ENCODE results near the gene MDFI. TPM values are rescaled to one million over a fixed set of nuclear protein-coding genes. Genes with fewer than 3 reads are reported as not detected.
A peak's percentile ranks its signal among the peaks of the same experiment; 100 is the strongest.

MDFI gene
- total RNA-seq, 1 donor from 2014 or later: not detected

DNA sequence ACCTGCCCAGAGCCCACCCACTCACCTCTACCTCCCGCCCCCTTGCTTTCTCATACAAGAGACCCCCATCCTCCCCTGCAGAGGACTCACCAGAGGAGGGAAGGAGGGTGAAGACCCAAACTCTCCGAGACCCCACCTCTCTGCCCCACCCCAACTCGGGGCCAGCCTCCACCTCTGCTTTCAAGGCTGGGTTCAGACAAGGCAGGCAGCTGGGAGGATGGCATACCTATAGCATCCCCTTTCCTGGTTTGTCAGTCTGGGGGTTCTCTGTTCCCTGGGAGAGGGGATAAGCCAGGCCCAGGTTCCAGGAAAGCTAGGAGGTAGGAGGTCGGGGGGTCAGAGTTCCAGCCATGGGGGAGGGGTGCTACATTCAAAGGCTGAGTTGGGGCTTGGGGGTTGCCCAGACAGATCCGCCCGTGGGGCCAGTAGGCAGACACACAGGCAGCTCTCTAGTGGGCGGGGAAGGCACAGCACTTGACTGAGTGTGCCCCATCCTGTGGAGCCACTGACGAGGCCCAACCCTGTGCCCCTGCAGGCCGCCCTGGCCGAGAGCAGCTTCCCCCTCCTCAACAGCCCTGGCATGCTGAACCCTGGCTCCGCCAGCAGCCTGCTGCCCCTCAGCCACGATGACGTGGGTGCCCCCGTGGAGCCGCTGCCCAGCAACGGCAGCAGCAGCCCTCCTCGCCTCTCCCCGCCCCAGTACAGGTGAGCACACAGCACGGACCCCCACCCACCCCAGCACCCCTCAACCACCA, 40.8 kb upstream of the MDFI start:
- H3K27ac Mint-ChIP-seq: no peak overlapping the region
- no peaks in the 10 kb centered on the region for H3K4me1 Mint-ChIP-seq (ENCODE audit: low read depth)
- no peaks in the 10 kb centered on the region for H3K9me3 Mint-ChIP-seq

DNA sequence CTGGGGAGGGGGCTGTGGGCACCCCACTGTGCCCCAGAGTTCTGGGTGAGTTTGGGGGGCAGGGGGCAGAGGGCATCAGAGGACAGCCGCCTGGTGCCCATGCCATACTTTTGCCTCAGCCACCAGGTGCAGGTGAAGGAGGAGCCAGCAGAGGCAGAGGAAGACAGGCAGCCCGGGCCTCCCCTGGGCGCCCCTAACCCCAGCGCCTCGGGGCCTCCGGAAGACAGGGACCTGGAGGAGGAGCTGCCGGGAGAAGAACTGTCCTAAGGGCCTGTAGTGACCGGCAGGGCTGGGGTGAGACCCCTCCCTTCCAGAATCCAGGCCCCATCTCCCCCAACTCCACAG, 39.6 kb upstream of the MDFI start:
- H3K4me3 Mint-ChIP-seq (ENCODE audit: low read depth): no peak overlapping the region
- DNase-seq (ENCODE audit: low spot score): no peak
- no peak overlapping the region for H3K27ac Mint-ChIP-seq
- H3K36me3 Mint-ChIP-seq (ENCODE audit: low read depth): no peaks in the 10 kb centered on the region
- no peaks in the 10 kb centered on the region for H3K9me3 Mint-ChIP-seq
- peaks cover 4% of the 10 kb centered on the region for H3K4me1 Mint-ChIP-seq (ENCODE audit: low read depth)
- peaks cover 2% of the 10 kb centered on the region for H3K27me3 Mint-ChIP-seq (ENCODE audit: low read depth)
- intact Hi-C loops (cut with micrococcal nuclease): no loop called here

More for the DNA sequence above, 40.8 kb upstream of the MDFI start:
- Mint-ChIP-seq H3K27me3 (ENCODE audit: low read depth) (no peaks in the 10 kb centered on the region), H3K4me3 (ENCODE audit: low read depth) (no peak overlapping the region), H3K36me3 (ENCODE audit: low read depth) (no peaks in the 10 kb centered on the region)
- intact Hi-C loops (cut with micrococcal nuclease): no loop called here
- no peak for DNase-seq (ENCODE audit: low spot score)

DNA sequence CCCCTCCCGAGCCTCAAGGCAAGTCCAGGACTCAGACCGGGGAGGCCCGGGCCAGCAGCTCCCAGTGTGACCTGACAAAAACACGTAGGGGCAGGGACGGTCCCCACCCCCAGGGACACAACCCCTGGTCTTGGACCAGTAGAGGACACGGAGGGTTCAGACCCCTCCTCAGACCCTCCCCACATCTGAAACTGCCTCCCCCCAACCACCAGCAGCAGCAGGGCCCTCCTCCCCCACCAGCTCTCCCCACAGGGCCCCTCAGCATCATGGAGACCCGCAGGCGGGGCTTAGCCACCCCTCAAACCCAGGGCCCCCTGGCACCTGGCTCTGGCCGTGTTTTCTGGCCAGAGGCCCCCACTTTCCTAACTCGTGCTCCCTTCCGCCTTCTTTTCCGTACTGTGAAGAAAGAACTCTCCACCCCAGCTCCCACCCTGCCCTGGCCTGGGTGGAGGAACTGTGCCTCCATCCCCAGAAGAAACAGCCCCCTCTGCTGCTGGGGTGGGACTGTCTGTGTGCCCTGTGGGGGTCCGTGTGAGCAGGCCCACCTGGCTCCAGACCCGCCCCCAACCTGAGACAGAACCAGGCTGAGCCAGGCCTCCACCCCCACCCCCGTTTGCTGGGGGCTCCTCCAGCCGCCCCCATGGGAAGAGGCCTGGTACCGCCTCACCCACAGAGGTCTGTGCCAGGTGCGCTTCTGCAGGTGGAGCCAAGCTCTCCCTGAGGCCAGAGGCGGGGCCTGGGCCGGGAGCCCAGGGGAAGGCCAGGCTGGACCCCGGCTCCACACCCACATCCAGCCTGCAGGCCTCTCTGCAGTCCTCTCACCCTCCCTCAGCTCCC, 39.0 kb upstream of the MDFI start:
- intact Hi-C loops (cut with micrococcal nuclease): no loop called here
- Mint-ChIP-seq H3K27ac (no peak overlapping the region), H3K36me3 (ENCODE audit: low read depth) (no peaks in the 10 kb centered on the region), H3K4me3 (ENCODE audit: low read depth) (no peak overlapping the region), H3K27me3 (ENCODE audit: low read depth) (peaks cover 2% of the 10 kb centered on the region), H3K9me3 (no peaks in the 10 kb centered on the region), H3K4me1 (ENCODE audit: low read depth) (peaks cover 4% of the 10 kb centered on the region)
- no peak for DNase-seq (ENCODE audit: low spot score)

DNA sequence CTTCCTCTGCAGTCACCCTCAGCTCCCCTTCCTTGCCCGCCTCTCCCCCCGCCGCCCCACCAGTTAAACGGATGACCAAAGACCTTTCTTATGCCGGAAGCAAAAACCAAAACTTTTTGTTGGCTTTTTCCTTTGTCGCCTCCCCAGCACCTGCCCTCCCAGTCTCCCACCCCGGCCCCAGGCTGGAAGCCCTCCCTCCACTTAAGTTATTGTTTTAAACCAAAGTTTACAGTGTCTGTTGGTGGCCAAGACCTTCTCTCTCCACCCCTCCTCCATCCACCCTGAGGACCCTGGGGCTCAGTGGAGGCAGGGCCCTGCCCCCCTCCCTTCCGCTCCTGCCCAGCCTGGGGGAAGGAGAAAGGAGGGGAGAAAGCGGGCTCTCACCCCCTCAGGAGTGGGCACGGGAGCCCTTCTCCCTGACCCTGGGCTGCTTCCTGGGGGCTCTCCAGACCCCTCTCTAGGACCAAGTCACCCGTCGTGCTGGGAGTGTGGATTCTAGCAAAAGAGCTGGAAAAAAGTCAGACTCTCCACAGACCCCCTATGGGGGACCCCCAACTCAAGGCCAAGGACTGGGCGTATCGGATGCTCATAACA, 38.3 kb upstream of the MDFI start:
- Mint-ChIP-seq H3K9me3 (no peaks in the 10 kb centered on the region), H3K27ac (no peak overlapping the region), H3K4me3 (ENCODE audit: low read depth) (no peak overlapping the region), H3K27me3 (ENCODE audit: low read depth) (peaks cover 3% of the 10 kb centered on the region), H3K36me3 (ENCODE audit: low read depth) (no peaks in the 10 kb centered on the region), H3K4me1 (ENCODE audit: low read depth) (peaks cover 4% of the 10 kb centered on the region)
- intact Hi-C loops (cut with micrococcal nuclease): loop anchor here (5.0 kb wide), 1 partner anchor 177 kb away; the partner anchor contains the start of gene FRS3
- DNase-seq (ENCODE audit: low spot score): no peak

DNA sequence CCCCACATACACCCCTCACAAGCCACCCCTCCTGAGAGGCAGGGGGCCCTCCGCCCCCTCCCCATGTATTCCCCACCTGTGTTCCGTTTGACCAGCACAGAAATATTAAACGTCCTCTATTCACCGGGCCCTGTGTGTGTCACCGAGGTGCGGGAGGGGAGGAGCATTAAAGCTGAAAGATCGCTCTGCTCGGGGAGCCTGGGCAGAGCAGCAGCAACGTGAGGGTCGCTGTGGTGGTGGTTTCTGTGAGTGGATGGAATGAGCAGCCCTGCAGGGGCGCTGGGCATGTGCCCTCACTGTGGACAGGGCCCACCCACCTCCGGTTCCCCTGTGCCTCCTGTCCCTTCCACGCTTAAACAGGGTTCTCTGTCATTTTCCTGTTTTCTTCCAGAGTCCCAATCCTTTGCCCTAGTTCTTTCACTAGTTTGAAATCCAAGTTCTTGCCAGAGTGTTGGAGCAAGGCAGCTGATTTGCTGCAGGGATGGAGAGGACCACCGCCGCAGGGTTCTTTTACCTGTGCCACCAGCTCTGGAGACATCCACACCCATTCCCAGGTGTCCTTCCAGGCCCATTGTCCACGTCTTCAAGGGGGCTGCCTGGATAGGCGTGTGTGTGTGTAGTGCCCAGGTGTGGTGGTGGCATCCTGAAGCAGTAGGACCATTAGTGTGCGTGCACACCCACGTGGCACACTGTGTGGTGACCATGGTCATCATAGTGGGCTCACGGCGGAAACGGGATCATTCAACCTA, 37.6 kb upstream of the MDFI start:
- H3K27me3 Mint-ChIP-seq (ENCODE audit: low read depth): peaks cover 4% of the 10 kb centered on the region
- H3K4me3 Mint-ChIP-seq (ENCODE audit: low read depth): no peak overlapping the region
- intact Hi-C loops (cut with micrococcal nuclease): loop anchor here (5.0 kb wide), 1 partner anchor 177 kb away; the partner anchor contains the start of gene FRS3
- no peak overlapping the region for H3K27ac Mint-ChIP-seq
- no peaks in the 10 kb centered on the region for H3K36me3 Mint-ChIP-seq (ENCODE audit: low read depth)
- H3K9me3 Mint-ChIP-seq: no peaks in the 10 kb centered on the region
- DNase-seq (ENCODE audit: low spot score): no peak
- peaks cover 4% of the 10 kb centered on the region for H3K4me1 Mint-ChIP-seq (ENCODE audit: low read depth)

DNA sequence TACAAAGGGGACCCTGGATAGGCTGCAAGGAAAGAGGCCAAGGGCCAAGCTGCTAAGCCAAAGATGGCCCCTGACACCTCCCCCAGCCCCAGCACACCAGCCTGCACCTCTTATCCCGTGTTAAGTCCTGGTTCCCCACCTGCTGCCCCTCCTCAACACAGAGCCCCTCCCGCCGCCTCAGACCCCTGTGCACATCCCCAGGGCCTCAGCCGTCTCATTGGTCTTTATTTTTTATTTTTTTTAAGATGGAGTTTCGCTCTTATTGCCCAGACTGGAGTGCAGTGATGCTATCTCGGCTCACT, 37.1 kb upstream of the MDFI start:
- Mint-ChIP-seq H3K4me3 (ENCODE audit: low read depth) (no peak overlapping the region), H3K27ac (no peak overlapping the region), H3K27me3 (ENCODE audit: low read depth) (peaks cover 4% of the 10 kb centered on the region), H3K4me1 (ENCODE audit: low read depth) (peaks cover 4% of the 10 kb centered on the region), H3K9me3 (no peaks in the 10 kb centered on the region), H3K36me3 (ENCODE audit: low read depth) (no peaks in the 10 kb centered on the region)
- DNase-seq (ENCODE audit: low spot score): no peak
- intact Hi-C loops (cut with micrococcal nuclease): loop anchor here (5.0 kb wide), 1 partner anchor 176 kb away; the partner anchor contains the start of gene FRS3

DNA sequence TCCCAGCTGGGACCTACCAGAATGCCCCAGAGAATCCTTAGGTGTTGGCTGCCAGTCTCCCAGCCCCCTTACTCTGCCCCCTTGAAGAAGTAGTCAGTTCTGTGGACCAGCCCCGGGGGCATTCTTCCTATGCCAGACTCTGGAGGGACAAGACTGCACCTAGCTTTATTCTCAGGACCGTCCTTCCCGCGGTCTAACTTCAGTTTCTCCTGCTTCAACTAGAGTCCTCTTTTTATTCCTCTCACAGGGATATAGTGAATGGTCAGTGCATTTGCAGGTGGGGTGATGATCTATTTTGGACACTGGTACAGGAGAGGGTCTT, 35.9 kb upstream of the MDFI start:
- Mint-ChIP-seq H3K27me3 (ENCODE audit: low read depth) (peaks cover 4% of the 10 kb centered on the region), H3K4me3 (ENCODE audit: low read depth) (no peak overlapping the region), H3K9me3 (no peaks in the 10 kb centered on the region), H3K27ac (no peak overlapping the region), H3K36me3 (ENCODE audit: low read depth) (no peaks in the 10 kb centered on the region), H3K4me1 (ENCODE audit: low read depth) (peaks cover 4% of the 10 kb centered on the region)
- intact Hi-C loops (cut with micrococcal nuclease): loop anchor here (5.0 kb wide), 1 partner anchor 175 kb away; the partner anchor contains the start of gene FRS3
- no peak for DNase-seq (ENCODE audit: low spot score)

DNA sequence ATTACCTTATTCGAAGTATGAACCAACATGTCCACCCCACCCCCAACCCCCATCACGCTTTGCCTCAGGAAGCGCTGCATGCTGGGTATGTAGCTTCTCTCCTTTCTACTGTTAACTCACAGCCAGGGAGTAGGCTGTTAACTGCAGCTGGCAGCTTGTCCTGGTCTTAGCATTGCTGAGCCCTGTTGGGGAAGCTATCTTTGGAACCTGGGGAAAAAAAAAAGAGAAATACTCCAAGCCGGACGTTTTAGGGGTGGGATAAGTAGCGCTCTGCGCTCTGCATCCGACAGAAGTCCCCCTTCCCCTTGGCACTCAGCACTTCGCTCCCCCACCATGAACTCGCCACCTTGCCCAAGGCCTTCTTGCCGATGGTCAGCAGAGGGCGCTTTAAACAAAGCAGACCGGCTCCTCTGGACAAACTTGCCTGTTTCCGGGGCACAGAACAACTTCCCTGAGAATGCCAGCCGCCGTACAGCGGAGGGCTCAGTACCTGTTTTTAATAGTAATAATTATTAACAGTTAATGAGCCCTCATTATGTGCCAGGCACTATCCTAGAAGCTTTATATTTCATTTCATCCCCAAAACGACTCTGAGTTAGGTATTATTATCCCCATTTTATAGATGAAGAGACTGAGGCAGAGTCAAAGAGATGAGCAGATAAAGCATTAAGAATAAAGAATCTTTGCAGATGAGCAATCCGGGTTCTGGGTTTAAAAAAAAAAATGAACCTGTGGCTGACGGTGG, 35.2 kb upstream of the MDFI start:
- intact Hi-C loops (cut with micrococcal nuclease): loop anchor here (1.0 to 5.0 kb wide), 2 partner anchors 79 to 174 kb away; partner anchors contain the start of gene FRS3
- H3K27me3 Mint-ChIP-seq (ENCODE audit: low read depth): peaks cover 4% of the 10 kb centered on the region
- no peaks in the 10 kb centered on the region for H3K9me3 Mint-ChIP-seq
- no peak overlapping the region for H3K27ac Mint-ChIP-seq
- H3K36me3 Mint-ChIP-seq (ENCODE audit: low read depth): no peaks in the 10 kb centered on the region
- peaks cover 4% of the 10 kb centered on the region for H3K4me1 Mint-ChIP-seq (ENCODE audit: low read depth)
- H3K4me3 Mint-ChIP-seq (ENCODE audit: low read depth): no peak overlapping the region
- DNase-seq (ENCODE audit: low spot score): peak; percentile 66

DNA sequence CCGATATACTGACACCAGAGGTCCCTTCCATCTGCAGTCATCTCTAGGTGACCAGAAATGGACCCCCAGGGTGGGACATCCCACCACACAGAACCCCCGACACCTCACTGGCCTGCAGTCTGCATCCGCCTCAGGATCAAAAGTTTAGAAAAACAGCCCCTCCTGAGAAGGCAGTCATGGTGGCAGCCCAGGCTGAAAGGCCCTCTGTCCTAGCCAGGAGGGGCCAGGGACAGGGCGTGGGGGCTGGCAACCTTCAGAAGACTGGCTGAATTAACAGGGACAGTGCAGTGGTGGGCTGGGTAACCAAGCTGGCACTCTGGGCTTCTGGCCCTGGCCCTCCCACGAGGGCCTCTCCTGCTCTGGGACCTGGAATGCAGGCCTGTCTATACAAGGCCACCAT, 34.3 kb upstream of the MDFI start:
- Mint-ChIP-seq H3K27me3 (ENCODE audit: low read depth) (peaks cover 4% of the 10 kb centered on the region), H3K36me3 (ENCODE audit: low read depth) (no peaks in the 10 kb centered on the region), H3K4me1 (ENCODE audit: low read depth) (peaks cover 4% of the 10 kb centered on the region), H3K27ac (no peak overlapping the region), H3K9me3 (no peaks in the 10 kb centered on the region), H3K4me3 (ENCODE audit: low read depth) (no peak overlapping the region)
- intact Hi-C loops (cut with micrococcal nuclease): loop anchor here (5.0 kb wide), 1 partner anchor 173 kb away; the partner anchor contains the start of gene FRS3
- DNase-seq (ENCODE audit: low spot score): no peak

DNA sequence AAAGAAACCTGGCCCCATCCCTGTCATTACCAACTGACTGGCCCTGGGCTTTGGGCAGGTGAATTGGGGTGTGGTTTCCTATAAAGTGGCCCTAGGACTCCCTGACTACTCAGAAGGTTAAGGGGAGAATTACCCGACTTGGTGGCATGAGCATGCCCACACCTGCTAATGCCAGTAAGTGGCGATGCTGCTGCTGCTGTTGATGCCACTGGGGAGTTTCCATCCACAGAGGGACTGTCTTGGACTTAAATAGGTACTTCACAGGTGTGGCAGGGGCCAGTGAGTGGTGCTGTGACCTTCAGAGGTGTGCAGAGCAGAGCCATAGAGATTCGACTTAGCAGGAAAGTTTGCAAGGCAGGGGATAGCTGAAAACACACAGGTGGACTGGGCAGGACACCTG, 32.6 kb upstream of the MDFI start:
- Mint-ChIP-seq H3K4me3 (ENCODE audit: low read depth) (no peak overlapping the region), H3K4me1 (ENCODE audit: low read depth) (peaks cover 4% of the 10 kb centered on the region), H3K36me3 (ENCODE audit: low read depth) (no peaks in the 10 kb centered on the region), H3K9me3 (no peaks in the 10 kb centered on the region), H3K27ac (no peak overlapping the region), H3K27me3 (ENCODE audit: low read depth) (peaks cover 5% of the 10 kb centered on the region)
- no peak for DNase-seq (ENCODE audit: low spot score)
- intact Hi-C loops (cut with micrococcal nuclease): no loop called here

DNA sequence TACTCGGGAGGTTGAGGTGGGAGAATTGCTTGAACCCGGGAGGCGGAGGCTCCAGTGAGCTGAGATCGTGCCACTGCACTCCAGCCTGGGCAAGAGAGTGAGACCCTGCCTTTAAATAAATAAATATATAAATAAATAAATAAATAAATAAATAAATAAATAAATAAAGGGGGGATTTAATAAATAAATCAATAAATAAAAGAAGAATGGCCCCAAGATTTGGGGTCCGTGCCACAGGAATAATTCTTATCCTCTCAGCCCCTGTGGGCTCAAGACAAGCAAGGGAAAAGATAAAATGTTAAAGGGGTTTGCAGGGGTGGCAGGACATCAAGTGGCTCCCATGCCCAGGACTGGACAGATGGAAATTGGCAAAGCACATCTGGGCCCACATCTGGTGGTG, 31.2 kb upstream of the MDFI start:
- Mint-ChIP-seq H3K36me3 (ENCODE audit: low read depth) (no peaks in the 10 kb centered on the region), H3K27ac (no peak overlapping the region), H3K4me3 (ENCODE audit: low read depth) (no peak overlapping the region), H3K4me1 (ENCODE audit: low read depth) (peaks cover 4% of the 10 kb centered on the region), H3K9me3 (no peaks in the 10 kb centered on the region), H3K27me3 (ENCODE audit: low read depth) (peaks cover 6% of the 10 kb centered on the region)
- intact Hi-C loops (cut with micrococcal nuclease): no loop called here
- DNase-seq (ENCODE audit: low spot score): no peak

DNA sequence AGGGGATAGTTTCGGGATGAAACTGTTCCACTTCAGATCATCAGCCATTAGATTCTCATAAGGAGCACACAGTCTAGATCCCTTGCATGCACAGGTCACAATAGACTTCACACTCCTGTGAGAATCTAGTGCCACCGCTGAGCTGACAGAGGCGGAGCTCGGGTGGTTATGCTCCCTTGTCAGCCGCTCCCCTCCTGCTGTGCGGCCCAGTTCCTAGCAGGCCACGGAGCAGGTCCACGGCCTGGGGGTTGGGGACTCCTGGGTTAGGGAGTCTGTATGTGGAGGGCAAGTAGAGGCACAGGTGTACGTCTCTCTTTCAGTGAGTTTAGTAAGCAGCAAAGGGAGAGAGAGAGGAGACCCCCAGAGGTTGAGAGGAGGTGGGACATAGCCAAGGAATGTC, 30.5 kb upstream of the MDFI start:
- intact Hi-C loops (cut with micrococcal nuclease): no loop called here
- H3K9me3 Mint-ChIP-seq: peaks cover 4% of the 10 kb centered on the region
- no peaks in the 10 kb centered on the region for H3K36me3 Mint-ChIP-seq (ENCODE audit: low read depth)
- peaks cover 8% of the 10 kb centered on the region for H3K27me3 Mint-ChIP-seq (ENCODE audit: low read depth)
- H3K27ac Mint-ChIP-seq: no peak overlapping the region
- no peak for DNase-seq (ENCODE audit: low spot score)
- peaks cover 3% of the 10 kb centered on the region for H3K4me1 Mint-ChIP-seq (ENCODE audit: low read depth)
- H3K4me3 Mint-ChIP-seq (ENCODE audit: low read depth): no peak overlapping the region
